ENCODE data around the gene RXFP4. TPM values are rescaled to one million over a fixed set of nuclear protein-coding genes. Genes with fewer than 3 reads are reported as not detected.

RXFP4 gene
- total and polyA plus RNA-seq, 10 donors: 0.06 to 0.88 TPM; not detected in 8

GRCh38 chr1:155911156-155912055 lies 30.0 kb upstream of the RXFP4 start, which contains the start of gene RIT1:
RIT1 (minus strand) TSS chr1:155911349; CDS start chr1:155910761, 588 bp downstream.
- peak within 1 kb of the TSS; percentile 76 to 94 (median 92) for H3K27ac ChIP-seq
- peaks cover 6 to 83% (median 70%) of the 10 kb centered on the region in 6 donors for H3K36me3 ChIP-seq
- peak; percentile 96 for DNase-seq
- peaks cover 13 to 47% (median 29%) of the 10 kb centered on the region in 6 donors for H3K4me1 ChIP-seq
- WGBS, 5 donors: 6 to 14% (median 7%) methylated on average over 16 to 34 of the region's 34 CpGs
- intact Hi-C loops (cut with DNase I; ENCODE audit: low total_unique reads): no loop called here
- peak within 1 kb of the TSS; percentile 58 to 84 (median 69) for H3K4me3 ChIP-seq
- no peaks in the 10 kb centered on the region for H3K9me3 ChIP-seq
- TF ChIP-seq POLR2A (IDR thresholded peaks at IDR 0.05) (peak in 2 of 3 donors; percentile 15 to 63), POLR2AphosphoS5 (IDR thresholded peaks at IDR 0.05) (peak; percentile 94 to 96 (median 95))
- TF ChIP-seq, protein P1, sequence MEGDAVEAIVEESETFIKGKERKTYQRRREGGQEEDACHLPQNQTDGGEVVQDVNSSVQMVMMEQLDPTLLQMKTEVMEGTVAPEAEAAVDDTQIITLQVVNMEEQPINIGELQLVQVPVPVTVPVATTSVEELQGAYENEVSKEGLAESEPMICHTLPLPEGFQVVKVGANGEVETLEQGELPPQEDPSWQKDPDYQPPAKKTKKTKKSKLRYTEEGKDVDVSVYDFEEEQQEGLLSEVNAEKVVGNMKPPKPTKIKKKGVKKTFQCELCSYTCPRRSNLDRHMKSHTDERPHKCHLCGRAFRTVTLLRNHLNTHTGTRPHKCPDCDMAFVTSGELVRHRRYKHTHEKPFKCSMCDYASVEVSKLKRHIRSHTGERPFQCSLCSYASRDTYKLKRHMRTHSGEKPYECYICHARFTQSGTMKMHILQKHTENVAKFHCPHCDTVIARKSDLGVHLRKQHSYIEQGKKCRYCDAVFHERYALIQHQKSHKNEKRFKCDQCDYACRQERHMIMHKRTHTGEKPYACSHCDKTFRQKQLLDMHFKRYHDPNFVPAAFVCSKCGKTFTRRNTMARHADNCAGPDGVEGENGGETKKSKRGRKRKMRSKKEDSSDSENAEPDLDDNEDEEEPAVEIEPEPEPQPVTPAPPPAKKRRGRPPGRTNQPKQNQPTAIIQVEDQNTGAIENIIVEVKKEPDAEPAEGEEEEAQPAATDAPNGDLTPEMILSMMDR (IDR thresholded peaks at IDR 0.05 in 8 of 11, conservative IDR thresholded peaks at IDR 0.05 in 3 of 11): peak in 8 of 11 experiments; percentile 15 to 63 (median 49)
- H3K27me3 ChIP-seq (replicated peaks in 1 of 7): no peaks in the 10 kb centered on the region

DNA sequence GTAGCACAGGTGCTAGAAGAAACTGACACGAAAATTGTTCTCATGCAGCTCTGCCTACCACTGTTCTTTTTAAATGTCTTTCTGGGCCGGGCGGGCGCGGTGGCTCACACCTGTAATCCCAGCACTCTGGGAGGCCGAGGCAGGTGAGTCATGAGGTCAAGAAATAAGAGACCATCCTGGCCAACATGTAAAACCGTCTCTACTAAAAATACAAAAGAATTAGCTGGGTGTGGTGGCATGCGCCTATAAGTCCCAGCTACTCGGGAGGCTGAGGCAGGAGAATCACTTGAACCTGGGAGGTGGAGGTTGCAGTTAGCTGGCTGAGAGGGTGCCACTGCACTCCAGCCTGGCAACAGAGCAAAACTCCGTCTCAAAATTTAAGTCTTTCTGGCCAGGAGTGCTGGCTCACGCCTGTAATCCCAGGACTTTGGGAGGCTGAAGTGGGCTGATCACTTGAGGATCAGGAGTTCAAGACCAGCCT lies 29.3 kb upstream of the RXFP4 start:
- Histone ChIP-seq H3K36me3 (peaks cover 6 to 83% (median 69%) of the 10 kb centered on the region in 6 donors), H3K4me3 (peak overlapping the region in 1 of 8 donors; percentile 84), H3K9me3 (no peaks in the 10 kb centered on the region), H3K4me1 (peaks cover 13 to 44% (median 28%) of the 10 kb centered on the region in 6 donors), H3K27ac (peak overlapping the region; percentile 76 to 94 (median 92)), H3K27me3 (replicated peaks in 1 of 7) (no peaks in the 10 kb centered on the region)
- DNase-seq: no peak
- intact Hi-C loops (cut with DNase I; ENCODE audit: low total_unique reads): no loop called here
- TF ChIP-seq, protein P1 (IDR thresholded peaks at IDR 0.05 in 8 of 11, conservative IDR thresholded peaks at IDR 0.05 in 3 of 11): no peak
- TF ChIP-seq POLR2AphosphoS5 (IDR thresholded peaks at IDR 0.05) (peak in 1 of 3 donors; percentile 4), POLR2A (IDR thresholded peaks at IDR 0.05) (no peak)
- 84 to 92% (median 89%) methylated on average over 10 to 11 of the region's 11 CpGs for WGBS, 5 donors

DNA sequence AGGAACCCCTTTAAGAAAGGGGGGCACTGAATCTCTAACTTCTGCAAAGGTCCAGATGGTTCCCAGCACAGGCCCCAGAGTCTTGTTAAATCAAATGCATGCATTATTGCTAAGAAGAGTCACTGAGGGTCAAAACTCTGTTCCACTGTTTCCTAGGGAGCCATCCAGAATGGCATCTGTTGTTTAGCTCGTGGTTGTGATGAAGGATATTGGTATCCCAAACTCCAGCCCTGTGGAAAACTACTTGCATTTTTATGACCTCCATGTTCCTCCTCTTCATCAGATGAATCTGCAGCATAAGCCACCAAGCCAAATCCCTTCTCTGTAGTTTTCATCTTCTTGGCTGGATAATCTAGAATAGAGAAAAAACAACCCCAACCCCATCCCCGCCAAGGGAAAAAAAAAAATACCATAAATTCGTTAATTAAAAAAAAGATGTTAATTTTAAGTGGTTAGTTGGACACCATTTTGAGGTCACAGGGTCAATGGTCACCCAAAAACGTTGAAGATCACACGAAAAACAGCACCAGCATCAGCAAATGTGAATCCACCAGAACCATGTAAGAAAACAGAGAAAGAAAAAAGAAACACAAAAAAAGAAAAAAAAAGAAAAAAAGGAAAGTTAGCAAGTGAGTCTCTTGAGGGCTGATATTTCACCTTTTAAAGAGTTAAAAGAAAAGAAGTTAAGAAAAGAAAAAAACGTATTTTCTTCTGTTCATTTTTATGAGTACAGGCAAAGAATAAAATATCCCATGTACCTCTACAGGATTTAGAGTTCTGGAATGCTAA lies 27.3 kb upstream of the RXFP4 start:
- no peak for DNase-seq
- H3K36me3 ChIP-seq: peaks cover 6 to 83% (median 74%) of the 10 kb centered on the region in 6 donors
- no peak overlapping the region for H3K27ac ChIP-seq
- no peaks in the 10 kb centered on the region for H3K9me3 ChIP-seq
- TF ChIP-seq POLR2A (IDR thresholded peaks at IDR 0.05) (no peak), POLR2AphosphoS5 (IDR thresholded peaks at IDR 0.05) (no peak)
- TF ChIP-seq, protein P1 (IDR thresholded peaks at IDR 0.05 in 8 of 11, conservative IDR thresholded peaks at IDR 0.05 in 3 of 11): no peak
- peaks cover 13 to 25% (median 19%) of the 10 kb centered on the region in 6 donors for H3K4me1 ChIP-seq
- 75 to 92% (median 81%) methylated on average over 6 of the region's 6 CpGs for WGBS, 5 donors
- intact Hi-C loops (cut with DNase I; ENCODE audit: low total_unique reads): no loop called here
- H3K4me3 ChIP-seq: no peak overlapping the region
- no peaks in the 10 kb centered on the region for H3K27me3 ChIP-seq (replicated peaks in 1 of 7)
